ENCODE results near the gene SLITRK1.

SLITRK1 gene, protein sequence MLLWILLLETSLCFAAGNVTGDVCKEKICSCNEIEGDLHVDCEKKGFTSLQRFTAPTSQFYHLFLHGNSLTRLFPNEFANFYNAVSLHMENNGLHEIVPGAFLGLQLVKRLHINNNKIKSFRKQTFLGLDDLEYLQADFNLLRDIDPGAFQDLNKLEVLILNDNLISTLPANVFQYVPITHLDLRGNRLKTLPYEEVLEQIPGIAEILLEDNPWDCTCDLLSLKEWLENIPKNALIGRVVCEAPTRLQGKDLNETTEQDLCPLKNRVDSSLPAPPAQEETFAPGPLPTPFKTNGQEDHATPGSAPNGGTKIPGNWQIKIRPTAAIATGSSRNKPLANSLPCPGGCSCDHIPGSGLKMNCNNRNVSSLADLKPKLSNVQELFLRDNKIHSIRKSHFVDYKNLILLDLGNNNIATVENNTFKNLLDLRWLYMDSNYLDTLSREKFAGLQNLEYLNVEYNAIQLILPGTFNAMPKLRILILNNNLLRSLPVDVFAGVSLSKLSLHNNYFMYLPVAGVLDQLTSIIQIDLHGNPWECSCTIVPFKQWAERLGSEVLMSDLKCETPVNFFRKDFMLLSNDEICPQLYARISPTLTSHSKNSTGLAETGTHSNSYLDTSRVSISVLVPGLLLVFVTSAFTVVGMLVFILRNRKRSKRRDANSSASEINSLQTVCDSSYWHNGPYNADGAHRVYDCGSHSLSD

GRCh38 chr13:83881917-83882605, at the start of gene SLITRK1:
Gene SLITRK1, minus strand, starts transcription at chr13:83882474. Its CDS starts 967 bp downstream, at chr13:83881507.
- no peaks in the 10 kb centered on the region for H3K4me1 Mint-ChIP-seq
- no peak within 1 kb of the TSS for H3K27ac Mint-ChIP-seq
- peaks cover 9% of the 10 kb centered on the region for H3K9me3 Mint-ChIP-seq
- H3K36me3 Mint-ChIP-seq: no peaks in the 10 kb centered on the region
- H3K4me3 Mint-ChIP-seq: no peak within 1 kb of the TSS
- peaks cover 44% of the 10 kb centered on the region for H3K27me3 Mint-ChIP-seq

GRCh38 chr13:83929157-83929556, 46.9 kb upstream of the SLITRK1 start:
- no peaks in the 10 kb centered on the region for H3K36me3 Mint-ChIP-seq
- H3K4me1 Mint-ChIP-seq: no peaks in the 10 kb centered on the region
- H3K9me3 Mint-ChIP-seq: peaks cover 14% of the 10 kb centered on the region
- no peak overlapping the region for H3K27ac Mint-ChIP-seq
- H3K4me3 Mint-ChIP-seq: no peak overlapping the region
- H3K27me3 Mint-ChIP-seq: no peaks in the 10 kb centered on the region

GRCh38 chr13:83919775-83920174, 37.5 kb upstream of the SLITRK1 start:
- H3K4me3 Mint-ChIP-seq: no peak overlapping the region
- no peaks in the 10 kb centered on the region for H3K27me3 Mint-ChIP-seq
- H3K9me3 Mint-ChIP-seq: peaks cover under 1% of the 10 kb centered on the region
- no peaks in the 10 kb centered on the region for H3K4me1 Mint-ChIP-seq
- no peaks in the 10 kb centered on the region for H3K36me3 Mint-ChIP-seq
- no peak overlapping the region for H3K27ac Mint-ChIP-seq

DNA sequence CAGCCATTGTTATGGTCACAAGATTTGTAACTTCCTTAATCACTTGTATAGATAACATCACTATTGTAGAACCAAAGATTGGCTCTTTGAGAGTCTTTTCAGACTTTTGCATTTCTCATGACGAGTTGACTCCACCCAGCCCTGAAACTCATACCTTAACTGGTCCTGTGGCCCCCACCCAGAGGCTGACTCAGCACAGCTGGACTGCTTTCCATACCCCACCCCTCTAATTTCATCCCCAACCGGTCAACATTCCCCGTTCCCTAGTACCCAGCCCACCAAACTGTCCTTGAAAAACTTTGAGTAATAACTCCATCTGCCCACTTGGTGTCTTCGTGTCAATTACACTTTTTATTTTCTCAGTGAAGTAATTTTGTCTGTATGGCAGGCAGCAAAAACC, 32.1 kb upstream of the SLITRK1 start:
- Mint-ChIP-seq H3K36me3 (no peaks in the 10 kb centered on the region), H3K27me3 (no peaks in the 10 kb centered on the region), H3K4me1 (no peaks in the 10 kb centered on the region), H3K9me3 (peaks cover 16% of the 10 kb centered on the region), H3K27ac (no peak overlapping the region), H3K4me3 (no peak overlapping the region)

- Mint-ChIP-seq H3K9me3 (peaks cover 16% of the 10 kb centered on the region), H3K27ac (no peak overlapping the region), H3K36me3 (no peaks in the 10 kb centered on the region), H3K4me3 (no peak overlapping the region), H3K27me3 (no peaks in the 10 kb centered on the region), H3K4me1 (no peaks in the 10 kb centered on the region)
These were observed 25.1 kb upstream of the SLITRK1 start for GRCh38 chr13:83907196-83907989.

DNA sequence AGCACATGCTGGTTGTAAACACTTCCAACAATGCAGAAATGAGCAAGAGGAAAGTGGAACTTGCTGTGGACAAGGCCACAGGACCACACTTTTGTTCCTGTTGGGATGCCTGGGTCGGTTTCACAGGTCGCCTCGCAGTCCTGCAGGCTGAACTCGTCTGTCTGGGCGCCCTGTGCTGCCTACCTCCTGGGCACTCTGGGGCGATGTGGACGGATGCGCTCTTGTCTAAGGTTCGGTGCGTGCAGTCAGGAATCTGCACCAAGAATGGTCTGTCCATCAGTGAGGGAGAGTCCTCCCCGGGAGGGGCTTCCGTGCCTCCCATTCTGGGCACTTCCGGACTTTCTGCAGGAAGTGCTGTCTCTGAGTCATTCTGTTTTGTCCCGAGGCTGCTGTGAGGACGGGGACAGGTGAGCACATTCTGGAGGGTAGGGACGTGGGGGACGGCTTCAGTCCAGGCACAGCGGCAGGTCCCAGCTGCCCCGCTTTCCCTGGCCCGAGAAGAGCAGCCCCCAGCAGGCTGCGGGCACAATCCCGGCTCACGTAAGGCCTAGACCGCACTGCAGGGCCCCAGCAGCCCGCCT, 24.1 kb upstream of the SLITRK1 start:
- Mint-ChIP-seq H3K36me3 (no peaks in the 10 kb centered on the region), H3K4me3 (no peak overlapping the region), H3K4me1 (no peaks in the 10 kb centered on the region), H3K9me3 (peaks cover 16% of the 10 kb centered on the region), H3K27ac (no peak overlapping the region), H3K27me3 (no peaks in the 10 kb centered on the region)

DNA sequence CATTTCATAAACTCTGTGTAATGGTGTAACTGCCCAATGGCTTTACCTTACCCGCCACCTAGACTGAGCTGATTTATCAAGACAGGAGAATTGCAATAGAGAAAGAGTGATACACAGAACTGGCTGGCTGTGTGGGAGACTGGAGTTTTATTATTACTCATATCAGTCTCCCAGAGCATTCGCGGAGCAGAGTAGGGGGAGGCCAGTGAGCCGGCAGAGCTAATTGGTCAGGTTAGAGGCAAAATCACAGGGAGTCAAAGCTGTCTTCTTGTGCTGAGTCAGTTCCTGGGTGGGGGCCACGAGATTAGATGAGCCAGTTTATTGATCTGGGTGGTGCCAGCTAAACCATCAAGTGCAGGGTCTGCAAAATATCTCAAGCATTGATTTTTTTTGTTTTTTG, 23.4 kb upstream of the SLITRK1 start:
- no peaks in the 10 kb centered on the region for H3K4me1 Mint-ChIP-seq
- H3K4me3 Mint-ChIP-seq: no peak overlapping the region
- H3K27ac Mint-ChIP-seq: no peak overlapping the region
- peaks cover 11% of the 10 kb centered on the region for H3K9me3 Mint-ChIP-seq
- no peaks in the 10 kb centered on the region for H3K36me3 Mint-ChIP-seq
- H3K27me3 Mint-ChIP-seq: no peaks in the 10 kb centered on the region

GRCh38 chr13:83895994-83896580, 13.8 kb upstream of the SLITRK1 start:
- Mint-ChIP-seq H3K4me1 (no peaks in the 10 kb centered on the region), H3K4me3 (no peak overlapping the region), H3K9me3 (no peaks in the 10 kb centered on the region), H3K27ac (no peak overlapping the region), H3K27me3 (no peaks in the 10 kb centered on the region), H3K36me3 (no peaks in the 10 kb centered on the region)

DNA sequence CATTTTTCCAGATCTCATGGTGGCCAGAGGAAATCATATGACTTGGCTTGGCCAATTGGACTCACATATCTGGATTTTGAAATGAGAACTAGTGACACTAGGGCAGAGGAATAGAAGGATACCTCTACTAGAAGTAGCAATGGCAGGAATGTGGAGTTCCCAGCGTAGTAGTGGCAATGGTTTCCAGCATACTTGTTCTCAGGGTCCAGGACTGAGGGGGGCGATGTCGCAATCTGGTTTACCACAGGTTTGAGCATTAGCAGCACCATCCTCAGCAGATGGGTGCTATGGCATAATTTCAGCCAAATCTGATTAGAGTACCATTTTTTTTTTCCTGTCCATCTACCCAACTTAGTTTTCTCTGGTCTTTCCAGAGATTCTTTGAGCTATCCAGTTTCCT, 8.1 kb upstream of the SLITRK1 start:
- Mint-ChIP-seq H3K27ac (no peak overlapping the region), H3K36me3 (no peaks in the 10 kb centered on the region), H3K4me1 (no peaks in the 10 kb centered on the region), H3K27me3 (no peaks in the 10 kb centered on the region), H3K4me3 (no peak overlapping the region), H3K9me3 (no peaks in the 10 kb centered on the region)

GRCh38 chr13:83884141-83884540, 1.9 kb upstream of the SLITRK1 start:
- peaks cover 9% of the 10 kb centered on the region for H3K9me3 Mint-ChIP-seq
- no peaks in the 10 kb centered on the region for H3K4me1 Mint-ChIP-seq
- H3K4me3 Mint-ChIP-seq: no peak overlapping the region
- no peaks in the 10 kb centered on the region for H3K36me3 Mint-ChIP-seq
- H3K27me3 Mint-ChIP-seq: peaks cover 32% of the 10 kb centered on the region
- no peak overlapping the region for H3K27ac Mint-ChIP-seq

DNA sequence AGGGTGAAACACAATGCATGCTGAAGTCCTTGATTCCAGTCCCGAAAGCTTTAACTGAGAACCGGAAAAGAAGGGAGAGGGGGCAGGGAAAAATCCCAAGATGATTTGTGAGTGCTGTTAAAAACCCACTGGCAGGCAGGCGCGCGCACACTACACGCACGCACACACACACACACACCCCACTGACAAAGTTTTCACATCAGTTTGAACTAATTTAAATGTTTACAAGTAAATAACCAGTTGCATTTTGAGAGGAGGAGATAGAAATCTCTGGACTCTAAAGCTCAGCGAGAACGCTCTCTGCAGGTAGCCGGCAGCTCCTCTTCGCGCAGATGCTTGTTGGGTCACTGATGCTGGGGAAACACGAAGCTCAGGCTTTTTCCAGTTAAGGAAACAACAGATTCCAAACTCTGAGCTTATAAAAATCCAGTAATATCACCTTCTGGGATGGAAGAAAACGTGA, 818 bp upstream of the SLITRK1 start:
- Mint-ChIP-seq H3K27me3 (peaks cover 43% of the 10 kb centered on the region), H3K9me3 (peaks cover 9% of the 10 kb centered on the region), H3K4me3 (no peak overlapping the region), H3K36me3 (no peaks in the 10 kb centered on the region), H3K4me1 (no peaks in the 10 kb centered on the region), H3K27ac (no peak overlapping the region)

GRCh38 chr13:83882606-83882959, 309 bp upstream of the SLITRK1 start:
- H3K36me3 Mint-ChIP-seq: no peaks in the 10 kb centered on the region
- H3K27ac Mint-ChIP-seq: no peak overlapping the region
- H3K9me3 Mint-ChIP-seq: peaks cover 9% of the 10 kb centered on the region
- no peaks in the 10 kb centered on the region for H3K4me1 Mint-ChIP-seq
- peaks cover 44% of the 10 kb centered on the region for H3K27me3 Mint-ChIP-seq
- no peak overlapping the region for H3K4me3 Mint-ChIP-seq

DNA sequence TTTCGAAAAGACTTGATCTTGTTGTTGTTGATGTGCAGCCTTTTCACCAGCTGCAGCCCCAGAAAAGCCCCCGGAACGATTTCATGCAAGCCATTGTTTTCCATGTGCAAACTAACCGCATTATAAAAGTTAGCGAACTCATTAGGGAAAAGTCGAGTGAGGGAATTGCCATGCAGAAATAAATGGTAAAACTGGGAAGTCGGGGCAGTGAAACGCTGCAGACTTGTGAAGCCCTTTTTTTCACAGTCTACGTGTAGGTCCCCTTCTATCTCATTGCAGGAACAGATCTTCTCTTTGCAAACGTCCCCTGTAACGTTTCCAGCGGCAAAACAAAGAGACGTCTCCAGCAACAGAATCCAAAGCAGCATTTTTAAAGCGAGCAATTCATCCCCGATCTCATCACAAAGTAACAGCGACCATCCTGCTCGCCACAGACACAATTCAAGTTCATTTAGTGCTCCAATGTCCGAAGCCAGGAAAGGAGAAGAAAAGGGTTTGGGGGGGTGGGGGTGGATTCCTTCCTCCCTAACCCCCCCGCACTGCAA, 1.1 kb downstream of the SLITRK1 start:
- H3K9me3 Mint-ChIP-seq: peaks cover 9% of the 10 kb centered on the region
- H3K4me3 Mint-ChIP-seq: no peak overlapping the region
- no peak overlapping the region for H3K27ac Mint-ChIP-seq
- peaks cover 44% of the 10 kb centered on the region for H3K27me3 Mint-ChIP-seq
- H3K4me1 Mint-ChIP-seq: no peaks in the 10 kb centered on the region
- no peaks in the 10 kb centered on the region for H3K36me3 Mint-ChIP-seq

DNA sequence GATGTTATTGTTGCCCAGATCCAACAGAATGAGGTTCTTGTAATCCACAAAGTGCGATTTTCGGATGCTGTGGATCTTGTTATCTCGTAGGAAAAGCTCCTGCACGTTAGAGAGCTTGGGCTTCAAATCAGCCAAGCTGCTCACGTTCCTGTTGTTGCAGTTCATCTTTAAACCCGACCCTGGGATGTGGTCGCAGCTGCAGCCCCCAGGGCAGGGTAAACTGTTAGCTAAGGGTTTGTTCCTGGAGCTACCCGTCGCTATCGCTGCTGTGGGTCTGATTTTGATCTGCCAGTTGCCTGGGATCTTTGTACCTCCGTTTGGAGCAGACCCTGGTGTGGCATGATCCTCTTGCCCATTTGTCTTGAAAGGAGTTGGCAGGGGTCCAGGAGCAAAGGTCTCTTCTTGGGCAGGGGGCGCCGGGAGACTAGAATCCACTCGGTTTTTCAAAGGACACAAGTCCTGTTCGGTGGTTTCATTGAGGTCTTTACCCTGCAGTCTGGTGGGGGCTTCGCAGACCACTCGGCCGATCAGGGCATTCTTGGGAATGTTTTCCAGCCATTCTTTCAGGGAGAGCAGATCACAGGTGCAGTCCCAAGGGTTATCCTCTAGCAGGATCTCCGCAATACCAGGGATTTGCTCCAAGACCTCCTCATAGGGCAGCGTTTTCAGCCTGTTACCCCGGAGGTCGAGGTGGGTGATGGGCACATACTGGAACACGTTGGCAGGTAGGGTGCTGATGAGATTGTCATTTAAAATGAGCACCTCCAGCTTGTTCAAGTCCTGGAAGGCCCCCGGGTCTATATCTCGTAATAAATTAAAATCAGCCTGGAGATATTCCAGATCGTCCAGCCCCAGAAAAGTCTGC, 1.8 kb downstream of the SLITRK1 start:
- Mint-ChIP-seq H3K4me1 (no peaks in the 10 kb centered on the region), H3K4me3 (no peak overlapping the region), H3K36me3 (no peaks in the 10 kb centered on the region), H3K27ac (no peak overlapping the region), H3K27me3 (peaks cover 44% of the 10 kb centered on the region), H3K9me3 (peaks cover 9% of the 10 kb centered on the region)

Measured in activated naive CD4-positive, alpha-beta T cell treated with anti-CD3 and anti-CD28 coated beads, Interleukin-2, amount 50 U/mL, for 24 hours (primary cell).